ENCODE data around the gene PTPRN2. TPM values are rescaled to one million over a fixed set of nuclear protein-coding genes. Genes with fewer than 3 reads are reported as not detected.

Gene PTPRN2
- total RNA-seq, 4 donors from 2014 or later = 6.6 to 10.7 (median 8.2) TPM

DNA sequence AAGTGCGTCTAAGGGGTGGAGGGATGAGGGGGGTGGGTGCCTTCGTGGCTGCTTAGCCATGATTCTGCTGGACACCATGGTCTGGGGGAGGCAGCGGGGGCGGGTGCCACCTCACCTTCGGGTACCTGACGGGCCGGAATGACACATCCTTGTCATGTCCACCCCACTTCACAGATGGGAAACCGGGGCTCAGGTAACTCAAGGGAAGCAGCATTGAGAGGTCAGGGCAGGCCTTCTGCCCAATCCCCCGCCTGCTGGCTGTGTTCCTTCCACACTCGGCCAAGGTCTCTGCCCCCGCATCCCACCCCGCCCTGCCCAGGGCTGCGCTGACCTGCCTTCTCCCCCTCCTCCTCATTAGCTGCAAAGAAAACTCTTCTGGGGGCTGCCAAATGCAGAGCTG lies 598.0 kb downstream of the PTPRN2 start:
- Histone ChIP-seq H3K27ac (no peak overlapping the region), H3K9me3 (no peaks in the 10 kb centered on the region), H3K4me1 (no peaks in the 10 kb centered on the region), H3K27me3 (no peaks in the 10 kb centered on the region), H3K36me3 (no peaks in the 10 kb centered on the region), H3K4me3 (no peak overlapping the region)
- WGBS, 2 donors = 70 to 79% methylated on average over 13 of the region's 13 CpGs
- DNase-seq (ENCODE audit: low spot score in 2 of 2) = no peak
- TF ChIP-seq, protein P1, sequence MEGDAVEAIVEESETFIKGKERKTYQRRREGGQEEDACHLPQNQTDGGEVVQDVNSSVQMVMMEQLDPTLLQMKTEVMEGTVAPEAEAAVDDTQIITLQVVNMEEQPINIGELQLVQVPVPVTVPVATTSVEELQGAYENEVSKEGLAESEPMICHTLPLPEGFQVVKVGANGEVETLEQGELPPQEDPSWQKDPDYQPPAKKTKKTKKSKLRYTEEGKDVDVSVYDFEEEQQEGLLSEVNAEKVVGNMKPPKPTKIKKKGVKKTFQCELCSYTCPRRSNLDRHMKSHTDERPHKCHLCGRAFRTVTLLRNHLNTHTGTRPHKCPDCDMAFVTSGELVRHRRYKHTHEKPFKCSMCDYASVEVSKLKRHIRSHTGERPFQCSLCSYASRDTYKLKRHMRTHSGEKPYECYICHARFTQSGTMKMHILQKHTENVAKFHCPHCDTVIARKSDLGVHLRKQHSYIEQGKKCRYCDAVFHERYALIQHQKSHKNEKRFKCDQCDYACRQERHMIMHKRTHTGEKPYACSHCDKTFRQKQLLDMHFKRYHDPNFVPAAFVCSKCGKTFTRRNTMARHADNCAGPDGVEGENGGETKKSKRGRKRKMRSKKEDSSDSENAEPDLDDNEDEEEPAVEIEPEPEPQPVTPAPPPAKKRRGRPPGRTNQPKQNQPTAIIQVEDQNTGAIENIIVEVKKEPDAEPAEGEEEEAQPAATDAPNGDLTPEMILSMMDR (IDR thresholded peaks at IDR 0.05) = no peak
- TF ChIP-seq EP300 (IDR thresholded peaks at IDR 0.05) (no peak), POLR2A (IDR thresholded peaks at IDR 0.05) (no peak)

DNA sequence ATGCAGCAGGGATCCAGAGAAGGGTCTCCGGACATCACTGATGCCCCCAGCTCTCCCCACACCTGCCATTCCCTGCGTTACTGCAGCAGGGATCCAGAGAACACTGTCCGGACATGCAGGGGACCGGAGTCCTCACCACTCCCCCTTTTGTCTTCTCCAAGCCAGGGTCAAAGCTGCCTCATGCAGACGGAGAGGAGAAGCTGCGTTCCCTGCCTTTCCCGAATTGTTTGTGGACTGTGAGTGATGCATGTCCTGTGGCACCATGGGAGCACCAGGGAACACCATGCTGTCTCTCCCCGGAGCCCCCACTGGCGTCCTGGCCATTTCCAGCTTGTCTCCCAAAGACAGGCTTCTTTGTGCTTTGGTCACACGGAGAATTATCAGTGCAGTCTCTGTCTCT lies 599.7 kb downstream of the PTPRN2 start:
- no peak for DNase-seq (ENCODE audit: low spot score in 2 of 2)

DNA sequence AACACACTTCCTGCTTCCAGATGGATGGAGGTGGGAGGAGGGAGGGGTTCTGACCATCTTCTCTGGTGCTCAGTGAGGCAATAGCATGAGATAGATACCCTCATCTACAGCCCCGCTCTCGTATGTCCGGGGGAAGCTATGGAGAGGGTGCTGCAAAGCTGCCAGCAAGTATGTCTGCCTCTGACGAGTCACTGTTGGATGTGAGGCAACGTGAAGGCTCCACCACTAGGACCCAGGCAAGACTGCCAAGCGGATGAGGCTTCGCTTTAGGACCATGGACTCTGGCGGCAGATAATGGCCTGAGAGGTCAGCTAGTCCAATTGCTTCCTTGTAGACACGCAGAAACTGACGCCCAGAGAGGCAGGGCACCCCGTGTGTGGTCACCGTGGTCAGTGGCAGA lies 601.6 kb downstream of the PTPRN2 start:
- Histone ChIP-seq H3K27me3 (no peaks in the 10 kb centered on the region), H3K9me3 (no peaks in the 10 kb centered on the region), H3K36me3 (no peaks in the 10 kb centered on the region), H3K27ac (no peak overlapping the region), H3K4me3 (no peak overlapping the region), H3K4me1 (no peaks in the 10 kb centered on the region)
- TF ChIP-seq EP300 (IDR thresholded peaks at IDR 0.05) (no peak), POLR2A (IDR thresholded peaks at IDR 0.05) (no peak)
- TF ChIP-seq, protein P1 (IDR thresholded peaks at IDR 0.05) = no peak
- 79 to 82% methylated on average over 12 of the region's 12 CpGs for WGBS, 2 donors
- no peak for DNase-seq (ENCODE audit: low spot score in 2 of 2)

More for the DNA sequence above, 599.7 kb downstream of the PTPRN2 start:
- H3K9me3 ChIP-seq = no peaks in the 10 kb centered on the region
- TF ChIP-seq POLR2A (IDR thresholded peaks at IDR 0.05) (no peak), EP300 (IDR thresholded peaks at IDR 0.05) (no peak)
- TF ChIP-seq, protein P1 (IDR thresholded peaks at IDR 0.05) = no peak
- H3K4me3 ChIP-seq = no peak overlapping the region
- H3K36me3 ChIP-seq = no peaks in the 10 kb centered on the region
- no peaks in the 10 kb centered on the region for H3K4me1 ChIP-seq
- WGBS, 2 donors = 65 to 74% methylated on average over 10 of the region's 10 CpGs
- no peaks in the 10 kb centered on the region for H3K27me3 ChIP-seq
- no peak overlapping the region for H3K27ac ChIP-seq

DNA sequence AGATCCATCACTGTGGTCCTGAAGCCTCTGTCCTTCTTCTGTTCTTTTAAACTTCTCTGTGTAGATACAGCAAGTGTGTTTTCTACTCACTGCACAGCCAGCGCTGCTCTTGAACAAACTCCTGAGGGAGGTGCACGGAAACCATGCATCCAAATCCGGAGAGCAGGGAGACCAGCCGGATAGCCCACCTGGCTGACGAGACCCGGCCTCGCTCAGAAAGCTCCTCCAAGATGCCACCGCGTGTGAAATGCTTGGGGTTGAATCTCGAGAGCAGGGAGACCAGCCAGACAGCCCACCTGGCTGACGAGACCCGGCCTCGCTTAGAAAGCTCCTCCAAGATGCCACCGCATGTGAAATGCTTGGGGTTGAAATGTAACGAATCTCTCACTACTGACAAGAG lies 602.0 kb downstream of the PTPRN2 start:
- TF ChIP-seq EP300 (IDR thresholded peaks at IDR 0.05) = no peak
- no peak for TF ChIP-seq POLR2A (IDR thresholded peaks at IDR 0.05)
- Histone ChIP-seq H3K27ac (no peak overlapping the region), H3K9me3 (no peaks in the 10 kb centered on the region), H3K27me3 (no peaks in the 10 kb centered on the region), H3K4me3 (no peak overlapping the region), H3K36me3 (no peaks in the 10 kb centered on the region), H3K4me1 (no peaks in the 10 kb centered on the region)
- DNase-seq (ENCODE audit: low spot score in 2 of 2) = no peak
- 90 to 95% methylated on average over 15 of the region's 15 CpGs for WGBS, 2 donors

DNA sequence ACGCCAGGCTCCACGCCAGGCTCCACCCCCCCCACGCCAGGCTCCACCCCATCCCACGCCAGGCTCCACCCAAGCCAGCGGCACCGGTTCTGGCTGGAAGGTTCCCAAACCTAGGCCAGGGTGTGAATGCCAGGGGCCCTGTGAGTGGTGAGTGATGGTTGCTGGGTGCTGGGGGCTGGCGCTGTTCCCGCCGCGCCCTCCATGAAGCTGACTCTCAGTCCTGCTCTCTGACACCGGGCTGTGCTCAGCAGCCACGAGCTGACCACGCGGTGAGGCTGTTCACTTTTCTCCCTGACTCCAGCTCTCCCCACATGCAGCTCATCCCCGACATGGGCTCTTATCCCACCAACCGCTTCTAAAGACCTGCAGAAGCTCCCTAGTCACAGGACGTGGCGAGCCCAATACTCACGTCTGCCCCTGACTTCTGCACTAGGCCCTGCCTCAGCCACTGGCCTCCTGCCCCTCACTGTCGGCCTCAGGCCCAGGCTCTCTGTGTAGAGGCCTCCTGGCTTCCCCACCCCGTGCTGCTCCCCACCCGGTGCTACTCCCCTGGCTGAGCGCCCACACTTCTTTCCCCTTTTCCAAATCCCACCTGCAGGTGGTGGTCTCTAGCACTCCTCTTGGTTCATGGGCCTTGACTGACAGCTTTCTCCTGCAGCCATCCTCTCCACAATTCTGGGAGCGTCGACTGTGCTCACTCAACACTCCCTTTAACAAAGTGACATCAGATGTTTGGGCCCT lies 603.0 kb downstream of the PTPRN2 start:
- Histone ChIP-seq H3K9me3 (no peaks in the 10 kb centered on the region), H3K27me3 (no peaks in the 10 kb centered on the region), H3K27ac (no peak overlapping the region), H3K4me3 (no peak overlapping the region), H3K4me1 (no peaks in the 10 kb centered on the region), H3K36me3 (no peaks in the 10 kb centered on the region)
- DNase-seq (ENCODE audit: low spot score in 2 of 2) = no peak
- 81 to 85% methylated on average over 20 to 25 of the region's 25 CpGs for WGBS, 2 donors
- TF ChIP-seq POLR2A (IDR thresholded peaks at IDR 0.05) (no peak), EP300 (IDR thresholded peaks at IDR 0.05) (no peak)
- TF ChIP-seq, protein P1 (IDR thresholded peaks at IDR 0.05) = no peak
